NCI-H146 treated with DMSO at 0.1 percent for 48 hours (cell line): ENCODE measurements around the gene SLX9.
"Not testable (repeated sequence)": the region's sequence is repeated elsewhere in the genome, so short reads cannot be mapped to it uniquely, and the experiment has no call there.

Experiments used
- DNase-seq: peaks from one replicate; lab custom pipeline; 2025; ENCODE audit not compliant: unreplicated experiment; lab: John Stamatoyannopoulos, UW

Gene SLX9

GRCh38 chr21:45015469-45015860 lies 75.6 kb downstream of the SLX9 start:
- DNase-seq = no peak

DNA sequence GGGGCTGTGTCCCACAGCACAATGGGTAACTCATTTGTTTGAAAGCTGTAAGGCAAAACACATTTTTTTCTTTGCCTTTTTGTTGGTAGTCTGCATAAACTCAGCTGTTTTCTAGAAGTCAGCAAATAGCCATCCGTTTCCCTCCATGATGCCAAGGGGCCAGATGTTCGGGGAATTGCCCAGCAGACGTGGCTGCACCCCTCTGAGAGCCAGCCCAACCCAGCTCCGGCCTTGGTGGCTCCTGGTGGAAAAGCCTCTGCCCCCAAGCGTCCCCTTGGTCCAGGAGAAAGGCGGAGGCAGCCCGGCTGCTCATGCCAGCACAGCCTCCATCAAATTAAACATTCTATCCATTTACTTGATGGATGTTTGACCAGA lies 76.2 kb downstream of the SLX9 start:
- no peak for DNase-seq

GRCh38 chr21:45016406-45017038 lies 76.7 kb downstream of the SLX9 start:
- DNase-seq = no peak

DNA sequence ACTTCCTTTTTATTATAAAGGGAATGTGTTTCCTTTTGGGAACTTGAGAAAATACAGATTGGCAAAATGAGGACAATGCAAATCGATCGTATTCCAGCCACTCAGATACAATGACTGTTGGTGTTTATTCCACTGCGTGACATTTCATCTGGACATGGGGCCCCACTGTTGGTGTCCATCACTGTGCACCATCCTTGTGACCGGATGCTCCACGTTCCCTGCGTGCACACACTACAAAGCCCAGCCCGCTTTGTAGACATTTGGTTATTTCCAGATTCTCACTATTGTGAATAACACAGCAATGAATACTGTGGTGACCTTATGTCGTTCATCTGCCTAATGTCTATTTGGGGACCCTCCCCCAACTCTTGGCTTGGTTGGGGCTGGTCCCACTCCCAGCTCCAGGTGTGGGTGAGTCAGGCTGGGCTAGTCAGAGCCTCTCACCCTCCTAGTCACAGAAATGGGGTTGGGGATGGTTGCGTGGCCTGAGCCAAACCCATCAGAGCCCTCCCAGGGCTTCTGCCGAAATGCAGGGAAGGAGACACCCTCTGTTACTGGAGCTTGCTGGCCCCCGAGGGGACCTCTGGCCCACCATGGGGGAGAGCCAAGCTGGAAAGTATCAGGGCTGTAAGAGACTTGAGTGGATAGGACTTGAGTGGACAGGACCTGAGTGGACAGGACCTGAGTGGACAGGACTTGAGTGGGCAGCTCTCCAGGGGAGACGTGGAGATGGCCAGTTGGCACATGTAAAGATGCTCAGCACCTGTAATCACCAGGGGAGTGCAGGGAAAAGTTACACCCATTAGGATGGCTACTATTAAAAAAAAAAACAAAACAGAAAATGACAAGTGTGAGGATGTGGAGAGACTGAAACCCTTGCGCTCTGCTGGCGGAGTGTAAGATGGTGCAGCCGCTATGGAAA lies 77.5 kb downstream of the SLX9 start:
- DNase-seq = no peak

GRCh38 chr21:45018131-45019075 lies 78.6 kb downstream of the SLX9 start:
- no peak for DNase-seq

DNA sequence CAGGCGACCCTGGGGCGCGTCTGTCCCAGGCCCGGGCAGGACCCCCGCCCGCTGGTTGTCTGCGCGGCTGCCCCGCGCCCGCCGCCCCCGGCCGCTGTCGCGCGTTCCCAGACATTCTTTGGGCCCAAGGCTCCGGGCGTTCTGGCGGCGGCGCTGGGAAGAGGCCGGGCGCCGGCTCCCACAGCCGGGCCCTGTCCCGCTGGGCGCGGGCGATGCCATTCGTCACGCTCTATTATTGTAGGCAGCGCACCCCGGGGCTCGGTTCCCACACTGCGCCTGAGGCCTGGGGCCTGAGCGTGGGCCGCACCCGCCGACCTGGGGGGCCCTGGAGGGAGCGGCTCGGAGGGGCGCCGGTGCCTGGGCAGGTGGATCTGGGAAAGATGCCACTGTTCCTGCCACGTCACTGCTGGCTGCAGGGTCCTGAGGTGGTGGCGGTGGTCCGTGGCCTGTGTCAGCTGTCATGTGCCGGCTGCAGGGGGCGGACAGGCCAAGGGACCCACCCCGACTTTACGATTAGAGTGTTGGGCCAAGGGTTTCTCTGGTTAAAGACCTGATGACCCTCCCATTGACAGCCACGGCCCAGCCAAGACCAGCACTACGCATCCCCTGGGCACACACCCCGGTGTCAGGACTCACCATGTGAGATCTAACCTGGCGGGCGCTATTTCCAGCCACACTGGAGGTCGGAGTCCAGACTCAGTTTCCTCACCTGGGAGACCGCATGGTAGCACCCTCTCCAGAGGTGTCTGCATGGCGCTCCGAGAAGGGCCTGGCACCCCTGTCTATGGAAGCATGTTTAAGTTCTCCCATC lies 79.5 kb downstream of the SLX9 start:
- DNase-seq = no peak

- DNase-seq = no peak
These were observed 80.2 kb downstream of the SLX9 start for GRCh38 chr21:45019887-45020537.

DNA sequence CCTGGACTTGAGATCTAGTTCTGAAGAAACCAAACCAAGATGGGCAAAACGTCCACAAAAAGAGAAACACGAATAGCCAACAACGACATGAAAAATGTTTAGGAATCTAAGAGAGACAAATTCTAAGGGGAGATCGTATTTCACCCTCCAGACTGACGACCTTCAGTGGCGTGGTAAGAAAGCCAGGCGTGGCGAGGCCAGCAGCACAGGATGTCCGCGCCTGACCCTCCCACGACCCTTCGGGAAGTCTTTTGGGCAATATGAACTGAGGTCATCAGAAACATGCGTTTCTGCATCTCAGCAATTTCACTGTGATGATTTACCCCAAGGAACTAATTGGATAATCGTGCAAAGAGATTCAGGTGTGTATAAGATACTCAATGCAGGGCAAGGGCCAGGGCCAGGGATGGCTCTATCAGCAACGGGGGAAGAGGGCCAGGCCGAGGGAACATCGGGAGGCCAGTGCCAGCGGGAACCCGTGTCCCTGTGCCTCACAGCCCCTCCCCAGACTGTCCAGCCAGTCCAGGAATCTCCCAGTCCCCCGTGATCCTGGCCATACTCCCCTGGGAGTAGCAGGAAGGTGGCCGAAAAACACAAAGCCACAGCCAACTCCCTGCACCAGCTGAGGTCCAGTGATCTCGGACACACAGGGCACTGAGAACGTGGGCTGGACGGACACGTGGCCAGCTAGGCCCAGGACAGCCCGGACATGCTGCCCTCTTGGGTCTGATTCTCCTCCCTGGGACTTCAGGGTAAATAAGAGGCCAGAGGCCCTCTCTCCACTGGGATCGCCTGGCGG lies 81.0 kb downstream of the SLX9 start:
- no peak for DNase-seq

DNA sequence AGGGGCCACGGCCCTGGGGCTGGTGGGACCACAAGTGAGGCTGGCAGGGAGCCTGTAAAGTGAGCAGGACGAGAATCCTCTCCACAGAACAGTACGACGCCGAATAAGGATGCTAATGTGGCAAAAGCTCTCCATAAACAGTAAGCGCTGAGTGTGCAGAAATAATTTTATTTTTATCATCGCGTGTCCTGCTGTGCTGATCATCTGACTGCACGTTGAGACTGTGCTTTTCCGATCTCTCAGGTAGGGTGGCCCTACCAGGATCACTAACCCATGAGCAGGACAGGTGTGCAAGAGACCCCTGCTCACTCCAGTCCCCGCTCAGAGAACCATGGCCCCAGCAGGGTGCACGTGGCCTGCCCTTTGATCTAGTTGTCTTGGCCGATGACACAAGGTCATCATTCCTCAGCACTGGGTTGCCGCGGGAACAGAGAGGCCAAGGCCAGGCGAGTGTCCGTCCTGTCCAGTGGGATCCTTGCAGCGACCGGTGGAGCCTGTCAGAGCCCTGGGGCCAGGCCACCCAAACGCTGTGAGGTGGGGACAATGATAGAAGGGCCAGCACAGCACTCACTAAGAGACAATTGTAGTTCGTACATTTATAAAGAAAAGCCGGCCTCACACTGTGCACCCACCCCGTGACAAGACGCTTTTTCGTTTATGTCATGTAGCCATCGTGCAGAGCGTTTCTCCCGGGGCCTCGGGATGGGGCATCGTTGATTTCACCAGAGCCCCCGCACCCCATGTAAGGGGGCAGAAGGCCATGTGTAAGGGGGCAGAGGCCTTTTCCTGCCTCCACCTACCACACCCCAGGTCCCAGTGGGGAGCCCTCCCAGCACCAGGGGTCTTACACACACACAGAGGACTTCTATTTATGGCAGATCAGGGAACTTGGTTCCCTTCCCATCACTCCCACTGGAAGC lies 81.9 kb downstream of the SLX9 start:
- DNase-seq = peak; percentile 100

GRCh38 chr21:45022348-45022675 lies 82.5 kb downstream of the SLX9 start:
- no peak for DNase-seq

- no peak for DNase-seq
These were observed 82.9 kb downstream of the SLX9 start for GRCh38 chr21:45022736-45023135.

- not testable (repeated sequence) for DNase-seq
These were observed 84.7 kb downstream of the SLX9 start for GRCh38 chr21:45024516-45024915.

DNA sequence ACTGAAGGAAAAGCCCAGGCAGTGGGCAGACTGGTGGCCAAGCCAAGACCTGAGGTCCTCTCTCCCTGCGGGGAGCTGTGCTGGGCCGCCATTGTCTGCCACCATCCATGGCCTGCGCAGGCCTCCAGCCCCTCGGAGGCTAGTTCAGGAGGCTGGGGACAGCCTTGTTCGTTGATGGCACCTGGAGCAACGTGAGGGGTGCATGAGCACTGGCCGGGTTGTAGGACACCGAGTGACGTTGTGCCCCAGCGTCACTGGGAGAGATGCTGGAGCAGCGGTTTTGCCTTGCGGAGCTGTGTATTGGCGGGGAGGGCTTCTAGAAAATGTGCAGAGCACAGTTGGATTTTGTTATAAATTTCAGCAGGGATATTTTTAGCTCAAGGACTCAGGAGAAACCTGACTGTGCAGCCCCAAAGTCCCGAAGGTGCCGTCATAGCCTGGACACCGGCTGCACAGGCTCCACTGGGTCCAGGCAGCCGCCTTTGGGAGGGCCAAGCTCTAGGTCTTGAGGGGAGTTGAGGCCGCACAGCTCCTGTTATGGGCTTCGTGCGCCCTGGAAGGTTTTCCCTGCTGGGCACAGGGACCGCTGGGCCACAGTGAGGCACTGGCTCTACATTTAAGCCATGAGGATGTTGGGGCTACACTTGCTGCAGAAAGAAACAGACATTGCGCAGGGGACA lies 86.4 kb downstream of the SLX9 start:
- DNase-seq = no peak
